Measurements from ENCODE around the gene ANKEF1.
A peak's percentile ranks its signal among the peaks of the same experiment; 100 is the strongest.
"Not testable (repeated sequence)": the region's sequence is repeated elsewhere in the genome, so short reads cannot be mapped to it uniquely, and the experiment has no call there.

The ANKEF1 gene

DNA sequence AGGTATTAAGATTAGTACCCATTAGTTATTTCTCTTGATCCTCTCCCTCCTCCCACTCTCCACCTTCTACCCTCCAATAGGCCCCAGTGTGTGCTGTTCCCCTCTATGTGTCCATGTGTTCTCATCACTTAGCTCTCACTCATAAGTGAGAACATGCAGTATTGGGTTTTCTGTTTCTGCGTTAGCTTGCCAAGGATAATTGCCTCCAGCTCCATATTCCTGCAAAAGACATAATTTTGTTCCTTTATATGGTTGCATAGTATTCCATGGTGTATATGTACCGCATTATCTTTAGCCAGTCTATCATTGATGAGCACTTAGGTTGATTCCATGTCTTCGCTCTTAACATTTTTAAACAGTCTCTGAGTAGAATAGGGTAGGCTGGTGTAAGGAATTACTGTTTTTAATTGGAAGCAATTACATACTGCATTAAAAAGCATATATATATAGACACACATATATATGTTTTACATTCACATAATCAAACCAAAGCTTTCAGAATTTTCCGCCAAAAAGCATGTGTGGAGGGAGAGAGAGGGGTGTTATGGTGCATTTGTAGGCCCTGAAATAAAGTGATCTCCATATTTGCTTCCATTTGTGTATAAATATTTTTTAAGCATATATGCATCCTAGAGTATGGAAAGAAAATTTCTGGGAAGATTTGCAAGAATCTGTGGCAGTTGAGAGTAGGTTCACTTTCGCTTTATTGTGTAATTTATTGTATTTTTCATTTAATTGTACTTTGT lies 709 bp upstream of the ANKEF1 start:
- DNase-seq: no peak

DNA sequence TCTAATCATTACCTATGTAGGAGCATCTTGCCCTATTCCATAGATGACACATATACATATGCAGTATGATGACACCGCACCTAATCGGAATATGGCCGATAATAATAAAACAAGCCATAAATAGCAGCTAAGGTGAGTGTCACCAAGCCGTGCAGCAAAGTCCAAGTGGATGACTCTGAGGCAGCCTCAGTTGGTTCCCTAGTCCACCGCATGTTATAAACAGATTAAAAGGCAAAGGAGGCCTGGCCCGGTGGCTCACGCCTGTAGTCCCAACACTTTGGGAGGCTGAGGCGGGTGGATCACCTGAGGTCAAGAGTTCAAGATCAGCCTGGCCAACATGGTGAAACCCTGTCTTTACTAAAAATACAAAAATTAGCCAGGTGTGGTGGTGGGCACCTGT lies 1.5 kb downstream of the ANKEF1 start:
- DNase-seq: not testable (repeated sequence)

GRCh38 chr20:10040070-10040975 lies 5.5 kb downstream of the ANKEF1 start:
- DNase-seq: peak; percentile 84

DNA sequence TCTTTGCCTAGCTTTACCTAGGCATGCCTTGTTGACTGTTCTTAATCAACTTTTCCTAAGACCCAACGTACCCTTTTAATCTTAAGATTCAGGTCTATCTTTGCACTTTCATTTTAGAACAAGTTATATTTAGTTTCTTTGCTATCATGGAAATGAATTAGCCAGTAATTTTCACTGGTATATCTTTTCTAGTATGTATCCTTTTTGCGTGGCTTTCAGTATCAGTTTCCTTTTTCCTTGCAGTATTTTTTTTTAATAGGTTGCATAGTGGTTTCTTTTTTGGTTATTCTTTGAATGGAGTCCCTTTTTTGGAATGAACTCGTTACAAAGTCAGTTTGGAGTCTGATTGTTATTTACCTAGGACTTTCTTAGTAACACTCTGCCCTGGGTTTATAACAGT lies 7.3 kb downstream of the ANKEF1 start:
- DNase-seq: no peak

DNA sequence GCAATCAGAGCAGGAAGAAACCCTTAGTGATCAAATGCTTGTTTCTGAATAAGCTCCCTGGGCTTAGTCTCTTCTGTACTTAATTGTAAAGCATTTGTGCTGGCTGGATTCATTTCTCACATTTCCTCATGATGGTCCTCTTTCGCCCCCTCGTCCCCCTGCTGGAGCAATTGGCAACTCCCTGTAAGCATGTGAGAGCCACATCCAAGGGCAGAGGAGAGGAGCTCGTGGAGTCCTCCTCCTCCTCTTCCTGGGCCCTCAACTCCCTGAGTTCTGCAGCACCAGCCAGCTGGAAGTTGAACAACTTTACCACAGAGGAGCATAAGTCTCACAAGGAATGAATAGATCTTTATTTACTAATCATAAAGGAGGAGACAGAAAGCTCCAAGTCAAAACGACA lies 12.6 kb downstream of the ANKEF1 start:
- DNase-seq: peak; percentile 69

- DNase-seq: no peak
Measured at GRCh38 chr20:10051185-10051584, 16.4 kb downstream of the ANKEF1 start.

DNA sequence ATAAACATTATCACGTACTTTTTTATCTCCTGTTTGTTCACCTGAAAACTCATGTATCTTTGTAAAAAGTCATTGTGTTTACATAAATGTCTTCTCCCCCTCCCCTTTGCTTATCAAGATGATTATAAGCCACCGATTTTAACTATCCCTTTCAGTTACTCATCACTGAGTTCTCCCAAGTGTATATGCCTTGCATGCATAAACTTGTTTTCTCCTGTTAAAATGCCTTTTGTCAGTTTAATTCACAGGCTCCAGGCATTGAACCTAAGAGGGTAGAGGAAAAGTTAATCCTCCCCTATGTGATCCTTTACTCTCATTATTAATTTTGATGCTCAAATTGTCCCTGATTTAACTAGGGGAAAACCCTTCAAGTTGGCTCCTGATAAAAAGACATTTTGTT lies 24.2 kb downstream of the ANKEF1 start:
- no peak for DNase-seq

DNA sequence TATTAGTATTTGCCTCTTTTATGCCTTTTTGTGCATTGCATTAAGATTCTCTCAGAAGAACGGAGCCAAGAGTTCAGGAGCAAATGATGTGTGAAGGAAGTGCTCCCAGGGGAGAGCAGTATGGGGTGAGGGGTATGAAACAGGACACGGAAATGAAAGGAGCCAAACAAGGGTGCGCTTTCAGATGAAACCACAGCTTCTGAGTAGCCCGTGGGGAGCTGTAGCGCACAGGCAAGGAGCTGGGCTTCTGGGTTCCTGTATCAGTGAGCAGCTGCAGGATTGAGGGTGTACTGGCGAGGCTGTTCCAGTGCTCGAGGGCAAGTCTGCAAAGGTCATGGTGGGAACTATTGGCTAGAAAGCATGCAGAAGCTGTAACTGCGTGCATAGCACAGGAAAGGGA lies 25.4 kb downstream of the ANKEF1 start:
- DNase-seq: peak; percentile 63

DNA sequence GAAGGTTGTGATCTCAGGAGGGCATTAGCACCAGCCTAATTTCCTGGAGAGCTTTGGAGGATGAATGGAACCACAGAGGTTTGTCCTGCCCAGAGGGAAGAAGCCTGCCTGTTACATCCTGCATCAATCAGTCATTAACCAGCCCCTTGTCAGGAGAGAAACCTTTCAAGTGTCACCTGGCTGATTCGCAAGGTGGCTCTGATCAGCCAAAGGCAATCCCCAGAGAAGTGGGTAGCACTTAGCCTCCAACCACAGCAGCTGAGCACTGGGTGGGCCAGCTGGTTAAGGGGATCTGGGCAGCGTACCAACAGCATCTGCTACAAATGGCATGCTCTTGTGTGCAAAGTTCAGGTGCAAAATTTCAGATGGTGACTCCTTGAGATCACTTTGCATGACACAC lies 26.9 kb downstream of the ANKEF1 start:
- peak; percentile 84 for DNase-seq

DNA sequence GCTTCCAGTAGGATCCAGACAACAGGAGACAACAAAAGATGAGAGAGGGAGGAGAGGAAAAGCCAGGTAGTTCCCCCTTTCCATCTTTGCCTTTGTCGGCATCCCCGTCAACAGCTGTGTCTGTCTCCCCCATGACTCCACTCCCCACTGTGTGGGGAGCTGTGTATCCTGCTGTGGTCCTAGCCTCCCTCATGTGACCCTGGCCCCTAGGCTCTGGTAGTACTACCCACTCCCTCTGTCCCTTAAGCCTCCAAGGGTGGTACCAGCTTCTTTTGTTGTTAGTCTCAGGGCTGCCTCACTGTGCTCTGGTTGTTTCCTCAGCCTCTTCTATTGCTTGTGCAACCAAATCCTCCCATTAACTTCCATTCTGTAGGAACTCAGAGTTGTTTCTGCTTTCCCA lies 28.7 kb downstream of the ANKEF1 start:
- no peak for DNase-seq

- DNase-seq: no peak
Measured at GRCh38 chr20:10064611-10065010, 29.8 kb downstream of the ANKEF1 start.

- peak; percentile 59 for DNase-seq
Measured at GRCh38 chr20:10065154-10065833, 30.5 kb downstream of the ANKEF1 start.

DNA sequence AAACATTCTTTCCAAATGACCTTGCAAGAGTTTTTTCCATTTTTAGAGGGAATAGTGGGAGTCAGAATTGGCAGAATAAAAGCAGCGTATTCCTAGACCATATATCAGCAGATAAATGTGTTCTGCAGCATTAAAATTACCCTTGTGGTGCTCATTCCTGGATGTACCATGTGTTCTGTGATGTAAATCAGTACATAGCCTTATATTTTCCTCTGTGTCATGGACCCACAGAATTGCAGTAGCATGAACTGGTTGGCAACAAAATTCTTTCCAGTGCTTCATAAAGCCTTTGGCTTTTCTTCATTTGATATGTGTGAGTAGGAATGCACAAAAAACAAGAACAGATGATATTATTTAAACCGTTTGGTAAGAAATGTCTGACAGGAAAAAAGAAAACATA lies 32.5 kb downstream of the ANKEF1 start:
- no peak for DNase-seq

DNA sequence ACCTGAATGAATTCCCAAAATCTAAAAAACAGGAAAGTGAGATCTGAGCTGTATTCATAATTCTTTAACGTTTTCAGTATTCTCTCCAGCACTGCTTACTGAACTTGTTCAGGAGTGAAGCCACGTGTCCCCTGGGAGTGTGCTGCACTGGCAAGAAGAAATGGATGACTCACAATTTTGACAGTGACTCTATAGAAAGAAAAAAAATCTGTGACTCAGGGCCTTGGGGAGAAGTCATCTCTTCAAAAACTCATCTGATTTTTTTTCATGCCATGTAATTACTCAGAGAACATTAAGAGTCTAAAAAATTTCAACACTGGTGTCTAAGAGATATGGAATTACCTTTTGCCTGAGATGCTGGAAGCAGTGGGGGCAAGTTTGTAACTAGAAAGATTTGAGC lies 39.7 kb downstream of the ANKEF1 start:
- no peak for DNase-seq

DNA sequence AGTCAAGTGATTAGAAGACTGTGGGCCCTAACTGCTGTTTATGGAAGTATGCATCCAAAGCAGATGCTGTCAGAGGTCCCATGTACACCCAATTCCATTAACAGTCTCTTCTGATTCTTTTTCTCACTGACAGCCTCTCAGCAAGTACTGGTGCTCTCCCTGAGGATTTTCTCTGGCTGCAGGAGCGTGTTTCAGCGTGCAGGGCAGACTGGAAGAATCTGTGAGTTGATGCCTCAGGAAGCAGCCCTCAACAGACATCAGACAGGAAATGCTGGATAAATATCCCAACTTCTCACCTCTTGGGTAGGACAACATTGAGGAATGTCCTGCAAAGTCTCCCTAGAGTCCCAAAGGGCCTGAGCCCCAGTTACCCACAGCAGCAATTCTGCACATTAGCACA lies 40.8 kb downstream of the ANKEF1 start:
- no peak for DNase-seq

DNA sequence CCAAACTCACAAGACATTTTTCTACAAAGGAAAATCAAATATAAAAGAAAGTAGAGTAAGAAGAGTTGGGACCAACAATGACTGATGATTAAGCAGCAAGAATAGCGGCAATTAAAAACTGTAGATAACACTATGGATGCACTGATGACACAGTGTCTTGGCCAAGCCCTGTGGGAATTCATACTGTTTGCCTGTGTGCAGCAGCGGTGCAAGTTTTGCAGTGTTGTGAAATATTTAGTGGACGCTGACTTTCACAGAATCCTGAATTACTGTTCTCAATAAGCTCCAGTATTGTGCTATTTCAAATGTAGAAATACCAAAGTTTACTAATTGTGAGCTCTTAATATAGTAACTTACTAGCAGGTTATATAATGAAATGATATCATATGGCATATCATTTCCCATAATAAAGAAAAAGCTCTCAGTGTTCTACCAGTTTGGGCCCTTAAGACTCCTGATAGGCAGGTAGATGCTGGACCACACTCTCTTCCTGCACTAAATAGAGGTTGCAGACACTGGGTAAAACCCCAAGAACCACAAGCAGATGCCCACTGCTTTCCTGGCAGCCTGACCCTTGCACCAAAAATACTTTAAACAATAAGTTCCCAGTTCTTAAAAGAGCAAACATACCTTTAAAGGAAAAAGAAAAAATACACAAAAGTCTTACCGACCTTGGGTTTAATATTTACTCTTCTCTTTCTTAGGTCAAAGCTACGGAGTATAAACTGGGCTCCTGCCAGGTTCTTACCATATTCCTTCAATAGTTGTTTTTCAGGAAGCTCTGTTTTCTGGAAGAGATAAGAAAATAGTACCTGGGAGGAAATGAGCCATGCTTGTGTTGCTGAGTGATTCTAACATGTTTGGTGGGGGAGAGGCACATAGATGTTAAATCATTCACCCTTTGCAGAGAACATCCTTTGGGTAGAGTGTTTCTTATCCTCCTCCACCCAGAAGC lies 41.6 kb downstream of the ANKEF1 start:
- no peak for DNase-seq

- no peak for DNase-seq
Measured at GRCh38 chr20:10077081-10077471, 42.3 kb downstream of the ANKEF1 start.

- DNase-seq: no peak
Measured at GRCh38 chr20:10077886-10078285, 43.1 kb downstream of the ANKEF1 start.

- no peak for DNase-seq
Measured at GRCh38 chr20:10078403-10078802, 43.6 kb downstream of the ANKEF1 start.

- no peak for DNase-seq
Measured at GRCh38 chr20:10079964-10080363, 45.2 kb downstream of the ANKEF1 start.

DNA sequence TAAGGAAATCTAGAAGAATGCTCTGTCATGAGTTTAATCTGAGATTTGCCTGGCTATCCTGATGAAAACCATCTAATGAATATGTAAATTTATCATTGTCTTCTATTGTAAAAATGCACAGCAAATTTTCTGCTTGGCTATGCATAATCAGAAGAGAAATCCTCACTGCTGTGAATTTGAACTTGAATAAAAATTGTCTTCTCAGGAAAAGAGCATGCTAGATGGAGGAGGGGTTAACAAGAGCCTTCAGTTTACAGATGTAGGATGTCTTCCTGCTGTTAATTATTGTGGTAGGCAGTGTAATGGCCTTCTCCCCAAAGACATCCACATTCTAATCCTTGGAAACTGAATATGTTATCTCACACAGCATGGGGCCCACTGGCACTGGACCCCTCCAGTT lies 45.8 kb downstream of the ANKEF1 start:
- DNase-seq: no peak

GRCh38 chr20:10089871-10090587 lies 55.2 kb downstream of the ANKEF1 start:
- no peak for DNase-seq
